ENCODE measurements around the gene NUPR1. TPM values are rescaled to one million over a fixed set of nuclear protein-coding genes. Genes with fewer than 3 reads are reported as not detected.
A peak's percentile ranks its signal among the peaks of the same experiment; 100 is the strongest.

NUPR1 gene
- polyA plus RNA-seq, 2 of the 4 experiments (the other 2 are of a cell fraction), result 29.3 to 47.8 TPM

GRCh38 chr16:28524681-28525171 lies 14.0 kb downstream of the NUPR1 start:
- ATAC-seq, result peak; percentile 47 to 60; a peak in 3 of 6 replicates
- no peak for DNase-seq (ENCODE audit: low read depth in 1 of 2, low spot score in 1 of 2)
- WGBS (ENCODE audit: missing lambda C conversion rate), result 84% methylated on average over 6 of the region's 6 CpGs
- H3K9me3 ChIP-seq, result no peaks in the 10 kb centered on the region
- H3K4me1 ChIP-seq, result peaks cover 18% of the 10 kb centered on the region; the same call in 2 of the 3 replicates
- no peak overlapping the region for H3K27ac ChIP-seq
- H3K4me2 ChIP-seq, result no peak overlapping the region
- CTCF ChIA-PET, result interaction anchor here (1.6 kb wide), 1 partner anchor 10 kb away, joined by 4 read pairs; no protein-coding TSS in a partner anchor
- POLR2A ChIA-PET, result no interaction called here
- FAIRE-seq, result no peak
- no peak for TF ChIP-seq HOXB5 (CRISPR knock-in tag; IDR thresholded peaks at IDR 0.05)
- no peak for TF ChIP-seq TP53 (CRISPR knock-in tag; IDR thresholded peaks at IDR 0.05)
- no peak for TF ChIP-seq ZFP36 (IDR thresholded peaks at IDR 0.05; ENCODE audit: borderline replicate concordance, partially characterized antibody)
- no peak for TF ChIP-seq ZC3H11A (IDR thresholded peaks at IDR 0.05)
- no peak for TF ChIP-seq SREBF2 (IDR thresholded peaks at IDR 0.05)
- TF ChIP-seq HES2 (IDR thresholded peaks at IDR 0.05), result no peak
- no peak for TF ChIP-seq POLR2AphosphoS2 (conservative IDR thresholded peaks at IDR 0.05; ENCODE audit: low read length)
- no peak for TF ChIP-seq ZNF302 (CRISPR knock-in tag; IDR thresholded peaks at IDR 0.05)
- no peak for TF ChIP-seq FOSL2 (IDR thresholded peaks at IDR 0.05)
- TF ChIP-seq FOSL2 (CRISPR knock-in tag; IDR thresholded peaks at IDR 0.05), result no peak
- no peak for TF ChIP-seq ZSCAN20 (CRISPR knock-in tag; IDR thresholded peaks at IDR 0.05)
- no peak for TF ChIP-seq RCOR1 (IDR thresholded peaks at IDR 0.05; ENCODE audit: low read depth, low read length)
- no peak for TF ChIP-seq BCL3 (IDR thresholded peaks at IDR 0.05)
- TF ChIP-seq HOXA7 (CRISPR knock-in tag; IDR thresholded peaks at IDR 0.05), result no peak
- no peak for TF ChIP-seq RNF2 (IDR thresholded peaks at IDR 0.05; ENCODE audit: borderline replicate concordance, low read depth)
- TF ChIP-seq NR3C1 (IDR thresholded peaks at IDR 0.05), result no peak
- no peak for TF ChIP-seq CBX2 (IDR thresholded peaks at IDR 0.05; ENCODE audit: borderline replicate concordance, low read depth)
- TF ChIP-seq TFCP2L1 (CRISPR knock-in tag; IDR thresholded peaks at IDR 0.05), result no peak
- TF ChIP-seq EHMT2 (IDR thresholded peaks at IDR 0.05; ENCODE audit: low read depth), result no peak
- no peak for TF ChIP-seq KDM5A (IDR thresholded peaks at IDR 0.05)
- H3K4me3 ChIP-seq, result no peak overlapping the region

GRCh38 chr16:28522792-28523191 lies 16.0 kb downstream of the NUPR1 start:
- FAIRE-seq (no peak), ATAC-seq (no peak), DNase-seq (ENCODE audit: low read depth in 1 of 2, low spot score in 1 of 2) (no peak)
- Histone ChIP-seq H3K9me3 (no peaks in the 10 kb centered on the region), H3K27ac (no peak overlapping the region), H3K4me2 (no peak overlapping the region), H3K4me1 (peaks cover 18% of the 10 kb centered on the region; the same call in 2 of the 3 replicates), H3K4me3 (no peak overlapping the region)
- WGBS (ENCODE audit: missing lambda C conversion rate), result 86% methylated on average over 11 of the region's 11 CpGs
- ChIA-PET CTCF (no interaction called here), POLR2A (no interaction called here)
- TF ChIP-seq NR3C1 (IDR thresholded peaks at IDR 0.05), result no peak
- no peak for TF ChIP-seq SREBF2 (IDR thresholded peaks at IDR 0.05)
- TF ChIP-seq CHD4 (IDR thresholded peaks at IDR 0.05; ENCODE audit: borderline replicate concordance), result no peak

- 88% methylated on average over 6 of the region's 6 CpGs for WGBS (ENCODE audit: missing lambda C conversion rate)
- ATAC-seq (peak in 1 of 2 experiments; percentile 31; a peak in 1 of 6 replicates), FAIRE-seq (no peak), DNase-seq (ENCODE audit: low read depth in 1 of 2, low spot score in 1 of 2) (no peak)
- Histone ChIP-seq H3K4me1 (peaks cover 10% of the 10 kb centered on the region; the same call in 2 of the 3 replicates), H3K27ac (no peak overlapping the region), H3K4me2 (no peak overlapping the region), H3K4me3 (no peak overlapping the region), H3K9me3 (no peaks in the 10 kb centered on the region)
- POLR2A ChIA-PET, result no interaction called here
- CTCF ChIA-PET, result interaction anchor here (0.6 to 2.3 kb wide), 2 partner anchors 8 to 243 kb away, joined by 3 to 8 read pairs; no protein-coding TSS in a partner anchor
- TF ChIP-seq CTCF (IDR thresholded peaks at IDR 0.05) (no peak), JUNB (IDR thresholded peaks at IDR 0.05) (no peak), NFE2L2 (conservative IDR thresholded peaks at IDR 0.05; ENCODE audit: low read length) (no peak), REST (IDR thresholded peaks at IDR 0.05) (no peak), MAX (IDR thresholded peaks at IDR 0.05) (no peak), POLR2AphosphoS2 (conservative IDR thresholded peaks at IDR 0.05; ENCODE audit: low read length) (no peak), KDM5A (IDR thresholded peaks at IDR 0.05) (no peak), RAD21 (conservative IDR thresholded peaks at IDR 0.05 in 1 of 2, IDR thresholded peaks at IDR 0.05 in 1 of 2) (no peak), PBX3 (IDR thresholded peaks at IDR 0.05) (no peak)
Observed at GRCh38 chr16:28521436-28521835, 17.3 kb downstream of the NUPR1 start.

Measured in A549 (cell line).